Measurements from ENCODE around the gene APOA5. TPM values are rescaled to one million over a fixed set of nuclear protein-coding genes. Genes with fewer than 3 reads are reported as not detected.

Gene APOA5
- total RNA-seq, 1 experiment from 2014 or later = not detected

GRCh38 chr11:116813781-116814471, 22.2 kb upstream of the APOA5 start:
- no TSS peak for BruUV-seq (replicated peaks)
- H3K9ac ChIP-seq (ENCODE audit: low read length) = no peak overlapping the region
- ChIA-PET CTCF (no interaction called here), POLR2A (ENCODE audit: unreplicated experiment) (no interaction called here)
- no peak overlapping the region for H3K4me3 ChIP-seq (ENCODE audit: low read length)
- ATAC-seq = no peak
- no peaks in the 10 kb centered on the region for H4K20me1 ChIP-seq (ENCODE audit: low read length)
- no peaks in the 10 kb centered on the region for H3K27me3 ChIP-seq (ENCODE audit: low read length)
- H3F3A ChIP-seq (ENCODE audit: low read length, unreplicated experiment) = no peaks in the 10 kb centered on the region
- no peak for DNase-seq
- H3K9me2 ChIP-seq (replicated peaks; ENCODE audit: low read length) = no peaks in the 10 kb centered on the region; the same call in 1 of the 2 replicates
- no peak overlapping the region for H2AFZ ChIP-seq (ENCODE audit: low read length)
- no peak overlapping the region for H3K4me2 ChIP-seq (ENCODE audit: low read length)
- H3K79me2 ChIP-seq (ENCODE audit: low read length) = no peaks in the 10 kb centered on the region
- H3K36me3 ChIP-seq (ENCODE audit: low read depth, low read length) = no peaks in the 10 kb centered on the region
- no peak overlapping the region for H3K27ac ChIP-seq (ENCODE audit: low read length)
- no peaks in the 10 kb centered on the region for H3K9me3 ChIP-seq (ENCODE audit: low read length)
- intact Hi-C loops (cut with micrococcal nuclease) = no loop called here
- peaks cover 2% of the 10 kb centered on the region; the same call in 1 of the 2 replicates for H3K4me1 ChIP-seq (ENCODE audit: insufficient read depth, low read length)
- TF ChIP-seq EZH2phosphoT487 (IDR thresholded peaks at IDR 0.05; ENCODE audit: borderline replicate concordance, low read length) (no peak), CTCF (conservative IDR thresholded peaks at IDR 0.05; ENCODE audit: low read depth, low read length) (no peak), EZH2 (IDR thresholded peaks at IDR 0.05; ENCODE audit: low read length, unreplicated experiment) (no peak)

GRCh38 chr11:116813170-116813569, 21.5 kb upstream of the APOA5 start:
- BruUV-seq (replicated peaks) = no TSS peak
- TF ChIP-seq CTCF (conservative IDR thresholded peaks at IDR 0.05; ENCODE audit: low read depth, low read length) (no peak), EZH2 (IDR thresholded peaks at IDR 0.05; ENCODE audit: low read length, unreplicated experiment) (no peak), EZH2phosphoT487 (IDR thresholded peaks at IDR 0.05; ENCODE audit: borderline replicate concordance, low read length) (no peak)
- H3K9me2 ChIP-seq (replicated peaks; ENCODE audit: low read length) = no peaks in the 10 kb centered on the region; the same call in 1 of the 2 replicates
- ATAC-seq (no peak), DNase-seq (no peak)
- H4K20me1 ChIP-seq (ENCODE audit: low read length) = no peaks in the 10 kb centered on the region
- no peak overlapping the region for H3K4me2 ChIP-seq (ENCODE audit: low read length)
- intact Hi-C loops (cut with micrococcal nuclease) = no loop called here
- H3K36me3 ChIP-seq (ENCODE audit: low read depth, low read length) = no peaks in the 10 kb centered on the region
- H3K9ac ChIP-seq (ENCODE audit: low read length) = no peak overlapping the region
- no peaks in the 10 kb centered on the region for H3K79me2 ChIP-seq (ENCODE audit: low read length)
- H3K4me3 ChIP-seq (ENCODE audit: low read length) = no peak overlapping the region
- ChIA-PET CTCF (interaction anchor here (0.6 kb wide), 1 partner anchor 21 kb away, joined by 3 read pairs; no protein-coding TSS in a partner anchor), POLR2A (ENCODE audit: unreplicated experiment) (no interaction called here)
- no peaks in the 10 kb centered on the region for H3K27me3 ChIP-seq (ENCODE audit: low read length)
- no peaks in the 10 kb centered on the region for H3K9me3 ChIP-seq (ENCODE audit: low read length)
- H3K27ac ChIP-seq (ENCODE audit: low read length) = no peak overlapping the region
- H3K4me1 ChIP-seq (ENCODE audit: insufficient read depth, low read length) = peaks cover 6% of the 10 kb centered on the region; the same call in 1 of the 2 replicates
- H3F3A ChIP-seq (ENCODE audit: low read length, unreplicated experiment) = no peaks in the 10 kb centered on the region
- H2AFZ ChIP-seq (ENCODE audit: low read length) = no peak overlapping the region

- intact Hi-C loops (cut with micrococcal nuclease) = no loop called here
- CTCF ChIA-PET = interaction anchor here (0.5 kb wide), 1 partner anchor 9 kb away, joined by 3 read pairs; no protein-coding TSS in a partner anchor
- H3K27me3 ChIP-seq (ENCODE audit: low read length) = no peaks in the 10 kb centered on the region
- no TSS peak for BruUV-seq (replicated peaks)
- no peak for ATAC-seq
- H2AFZ ChIP-seq (ENCODE audit: low read length) = no peak overlapping the region
- no peaks in the 10 kb centered on the region for H4K20me1 ChIP-seq (ENCODE audit: low read length)
- no peaks in the 10 kb centered on the region for H3K36me3 ChIP-seq (ENCODE audit: low read depth, low read length)
- H3K4me2 ChIP-seq (ENCODE audit: low read length) = no peak overlapping the region
- H3K9me3 ChIP-seq (ENCODE audit: low read length) = no peaks in the 10 kb centered on the region
- no peak overlapping the region for H3K27ac ChIP-seq (ENCODE audit: low read length)
- no peaks in the 10 kb centered on the region; the same call in 1 of the 2 replicates for H3K9me2 ChIP-seq (replicated peaks; ENCODE audit: low read length)
- peaks cover 6% of the 10 kb centered on the region; the same call in 1 of the 2 replicates for H3K4me1 ChIP-seq (ENCODE audit: insufficient read depth, low read length)
- DNase-seq = no peak
- TF ChIP-seq EZH2phosphoT487 (IDR thresholded peaks at IDR 0.05; ENCODE audit: borderline replicate concordance, low read length) (no peak), CTCF (conservative IDR thresholded peaks at IDR 0.05; ENCODE audit: low read depth, low read length) (no peak), EZH2 (IDR thresholded peaks at IDR 0.05; ENCODE audit: low read length, unreplicated experiment) (no peak)
- H3K9ac ChIP-seq (ENCODE audit: low read length) = no peak overlapping the region
- H3K79me2 ChIP-seq (ENCODE audit: low read length) = no peaks in the 10 kb centered on the region
- H3F3A ChIP-seq (ENCODE audit: low read length, unreplicated experiment) = no peaks in the 10 kb centered on the region
- POLR2A ChIA-PET (ENCODE audit: unreplicated experiment) = no interaction called here
- H3K4me3 ChIP-seq (ENCODE audit: low read length) = no peak overlapping the region
Observed at GRCh38 chr11:116812109-116812508, 20.4 kb upstream of the APOA5 start.

All from PC-3 (cell line).